CD4-positive, alpha-beta T cell (primary cell): ENCODE data around the gene ADPGK. TPM values are rescaled to one million over a fixed set of nuclear protein-coding genes. Genes with fewer than 3 reads are reported as not detected.

Experiments used
- ATAC-seq: fragments of 200-7000 bp; cut with Tn5 transposase; one replicate; pipeline ENCODE4 v1.10.0; 2022; ENCODE audit warnings: mild to moderate bottlenecking; ENCODE audit not compliant: poor library complexity
- CTCF ChIA-PET: fragments of 350-600 bp; sonication (Branson Sonifier 250); formaldehyde crosslinking; loops from one replicate; lab custom pipeline; 2021; ENCODE audit warnings: antibody characterized with exemption, inconsistent platforms; lab: Charles Lee
- POLR2A ChIA-PET: fragments of 350-600 bp; sonication (Branson Sonifier 250); formaldehyde crosslinking; loops from one replicate; lab custom pipeline; 2021; ENCODE audit warnings: antibody characterized with exemption, inconsistent platforms; lab: Charles Lee
- DNase-seq, 14 experiments: peaks; one replicate each; pipeline ENCODE4 v3.0.0-alpha.2; 2013 to 2020; ENCODE audit warnings: mixed read lengths in 2 of 14
- H3K27ac ChIP-seq, 2 donors: one replicate each; pipeline versions ENCODE4 v1.5.1 to v1.7.0; 2013; ENCODE audit warnings: low read length in 2 of 2, low read depth in 1 of 2, mild to moderate bottlenecking in 1 of 2
- H3K27me3 ChIP-seq, 2 experiments: 1 replicate in 1 of 2; 2 replicates in 1 of 2; pipeline versions ENCODE4 v1.6.1 to v1.7.0; 2013; ENCODE audit warnings: low read length in 2 of 2, control low read depth in 1 of 2, mild to moderate bottlenecking in 1 of 2, moderate library complexity in 1 of 2; ENCODE audit not compliant: insufficient read depth in 2 of 2, control insufficient read depth in 1 of 2
- H3K36me3 ChIP-seq: one replicate; pipeline ENCODE4 v1.6.1; 2013; ENCODE audit warnings: low read length, control low read depth; ENCODE audit not compliant: insufficient read depth
- H3K4me1 ChIP-seq: one replicate; pipeline ENCODE4 v1.6.1; 2013; ENCODE audit warnings: low read length, control low read depth; ENCODE audit not compliant: insufficient read depth
- H3K4me3 ChIP-seq: one replicate; pipeline ENCODE4 v1.5.1; 2013; ENCODE audit warnings: mild to moderate bottlenecking, low read length, moderate library complexity
- H3K9me3 ChIP-seq, 2 experiments: 1 replicate in 1 of 2; 2 replicates in 1 of 2; pipeline versions ENCODE4 v1.6.1 to v1.7.0; 2013; ENCODE audit warnings: low read length in 2 of 2, mild to moderate bottlenecking in 2 of 2, control low read depth in 1 of 2, moderate library complexity in 1 of 2; ENCODE audit not compliant: control insufficient read depth in 1 of 2, insufficient read depth in 1 of 2
- H3K27ac Mint-ChIP-seq: one replicate; pipeline ENCODE4 v1.8.0; 2020; ENCODE audit warnings: mixed read lengths
- H3K27me3 Mint-ChIP-seq: one replicate; pipeline ENCODE4 v1.8.0; 2021; ENCODE audit warnings: mixed read lengths
- H3K36me3 Mint-ChIP-seq: one replicate; pipeline ENCODE4 v1.8.0; 2021; ENCODE audit warnings: low read depth, mixed read lengths
- H3K4me1 Mint-ChIP-seq: one replicate; pipeline ENCODE4 v1.8.0; 2021; ENCODE audit warnings: low read depth, mixed read lengths
- H3K4me3 Mint-ChIP-seq: one replicate; pipeline ENCODE4 v1.8.0; 2020; ENCODE audit warnings: mild to moderate bottlenecking, mixed read lengths
- H3K9me3 Mint-ChIP-seq: one replicate; pipeline ENCODE4 v1.8.0; 2020; ENCODE audit warnings: mixed read lengths
- intact Hi-C, 2 experiments: fragments of 100-400 bp; cut with DNase I in 1 of 2; cut with micrococcal nuclease in 1 of 2; formaldehyde crosslinking; loops; one replicate each; pipeline versions ENCODE4 v1.15.1 to v1.9.0; 2023 to 2025; cut with DNase I, micrococcal nuclease
- total RNA-seq, 174 experiments: library from RNA in 2 of 174; stranded (reverse) in 2 of 174; gene quantifications; one replicate each; pipeline ENCODE4 v1.2.3 and lab custom pipeline; 2021 to 2026
- TF ChIP-seq, protein P1 (sequence below): fragments of 200-600 bp; IDR thresholded peaks from one replicate; pipeline ENCODE4 v1.8.0; 2022; ENCODE audit warnings: antibody characterized with exemption, mild to moderate bottlenecking

ADPGK gene
- total RNA-seq, 2 experiments from 2014 or later, result 88.8 to 92.5 TPM

- TF ChIP-seq, protein P1, sequence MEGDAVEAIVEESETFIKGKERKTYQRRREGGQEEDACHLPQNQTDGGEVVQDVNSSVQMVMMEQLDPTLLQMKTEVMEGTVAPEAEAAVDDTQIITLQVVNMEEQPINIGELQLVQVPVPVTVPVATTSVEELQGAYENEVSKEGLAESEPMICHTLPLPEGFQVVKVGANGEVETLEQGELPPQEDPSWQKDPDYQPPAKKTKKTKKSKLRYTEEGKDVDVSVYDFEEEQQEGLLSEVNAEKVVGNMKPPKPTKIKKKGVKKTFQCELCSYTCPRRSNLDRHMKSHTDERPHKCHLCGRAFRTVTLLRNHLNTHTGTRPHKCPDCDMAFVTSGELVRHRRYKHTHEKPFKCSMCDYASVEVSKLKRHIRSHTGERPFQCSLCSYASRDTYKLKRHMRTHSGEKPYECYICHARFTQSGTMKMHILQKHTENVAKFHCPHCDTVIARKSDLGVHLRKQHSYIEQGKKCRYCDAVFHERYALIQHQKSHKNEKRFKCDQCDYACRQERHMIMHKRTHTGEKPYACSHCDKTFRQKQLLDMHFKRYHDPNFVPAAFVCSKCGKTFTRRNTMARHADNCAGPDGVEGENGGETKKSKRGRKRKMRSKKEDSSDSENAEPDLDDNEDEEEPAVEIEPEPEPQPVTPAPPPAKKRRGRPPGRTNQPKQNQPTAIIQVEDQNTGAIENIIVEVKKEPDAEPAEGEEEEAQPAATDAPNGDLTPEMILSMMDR, result no peak
- H3K9me3 Mint-ChIP-seq, result no peaks in the 10 kb centered on the region
- ChIA-PET POLR2A (interaction anchor here (1.5 kb wide), 1 partner anchor 97 kb away, joined by 3 read pairs; no protein-coding TSS in a partner anchor), CTCF (no interaction called here)
- peak overlapping the region; percentile 96 for H3K4me3 Mint-ChIP-seq
- DNase-seq (no peak), ATAC-seq (no peak)
- Histone ChIP-seq H3K27ac (peak overlapping the region in 1 of 2 donors; percentile 88), H3K36me3 (peaks cover 5% of the 10 kb centered on the region), H3K4me1 (peaks cover 47% of the 10 kb centered on the region), H3K27me3 (no peaks in the 10 kb centered on the region), H3K9me3 (no peaks in the 10 kb centered on the region), H3K4me3 (no peak overlapping the region)
- H3K27ac Mint-ChIP-seq, result peak overlapping the region; percentile 98
- intact Hi-C loops, result loop anchor here in 1 of 2 experiments (2.0 to 10.0 kb wide), 3 partner anchors 191 to 513 kb away; partner anchors contain the start of gene PARP6
- no peaks in the 10 kb centered on the region for H3K27me3 Mint-ChIP-seq
- H3K4me1 Mint-ChIP-seq, result peaks cover 34% of the 10 kb centered on the region
- peaks cover 18% of the 10 kb centered on the region for H3K36me3 Mint-ChIP-seq
These were observed 2.3 kb upstream of the ADPGK start for GRCh38 chr15:72785841-72786240.

DNA sequence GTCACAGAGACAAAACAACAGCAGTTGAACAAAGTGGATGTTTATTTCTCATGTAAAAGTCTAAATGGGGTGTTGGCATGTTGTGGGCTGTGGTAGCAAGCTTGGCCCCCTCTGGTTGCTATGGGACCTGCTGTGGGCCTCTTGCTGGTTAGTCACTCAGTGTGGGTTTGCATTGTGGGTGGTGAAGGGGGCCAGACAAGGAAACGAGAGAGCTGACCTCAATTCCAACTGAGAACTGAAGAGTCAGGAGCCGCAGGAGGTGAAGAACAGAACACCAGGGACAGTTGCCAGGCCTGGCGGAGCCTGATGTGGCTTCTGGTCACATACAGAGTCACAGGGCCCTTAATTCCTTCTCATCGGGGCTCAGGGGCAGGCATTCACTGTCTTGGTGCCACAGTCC is 1.9 kb upstream of the ADPGK start:
- Mint-ChIP-seq H3K4me1 (peaks cover 37% of the 10 kb centered on the region), H3K9me3 (no peaks in the 10 kb centered on the region), H3K27me3 (no peaks in the 10 kb centered on the region), H3K4me3 (peak overlapping the region; percentile 96), H3K36me3 (peaks cover 21% of the 10 kb centered on the region), H3K27ac (peak overlapping the region; percentile 98)
- Histone ChIP-seq H3K9me3 (no peaks in the 10 kb centered on the region), H3K27me3 (no peaks in the 10 kb centered on the region), H3K4me1 (peaks cover 49% of the 10 kb centered on the region), H3K27ac (peak overlapping the region; percentile 88 to 93), H3K36me3 (peaks cover 5% of the 10 kb centered on the region), H3K4me3 (no peak overlapping the region)
- intact Hi-C loops, result loop anchor here in 1 of 2 experiments (2.0 to 10.0 kb wide), 2 partner anchors 191 to 513 kb away; partner anchors contain the start of gene PARP6
- no peak for ATAC-seq
- ChIA-PET CTCF (no interaction called here), POLR2A (interaction anchor here (1.2 to 1.5 kb wide), 2 partner anchors 97 to 266 kb away, joined by 3 read pairs; no protein-coding TSS in a partner anchor)
- peak in 11 of 14 experiments; percentile 19 to 86 (median 38) for DNase-seq
- TF ChIP-seq, protein P1, result no peak

DNA sequence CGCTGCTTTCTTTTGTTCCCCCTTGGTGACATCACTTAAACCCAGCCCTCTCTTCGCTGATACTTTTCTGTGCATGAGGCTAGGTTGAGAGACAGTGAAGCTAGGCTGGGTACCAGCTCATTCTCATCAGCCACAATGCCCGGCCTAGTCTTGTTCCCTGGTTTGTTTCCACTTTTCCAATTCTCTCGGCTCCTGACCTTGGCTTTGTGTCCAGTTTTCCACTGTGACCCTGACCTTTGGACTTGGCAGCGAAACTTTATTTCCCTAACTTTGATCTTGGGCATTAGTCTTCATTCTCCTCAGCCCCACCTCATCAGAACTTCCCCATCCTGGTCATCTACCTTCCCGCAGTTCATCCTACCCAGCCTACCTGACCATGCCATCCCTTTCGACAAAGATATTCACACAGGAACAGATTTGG is 908 bp upstream of the ADPGK start:
- ATAC-seq, result no peak
- POLR2A ChIA-PET, result interaction anchor here (0.6 to 1.5 kb wide), 3 partner anchors 25 to 267 kb away, joined by 3 to 4 read pairs (median 3); no protein-coding TSS in a partner anchor

More for the DNA sequence above, 908 bp upstream of the ADPGK start:
- Histone ChIP-seq H3K9me3 (no peaks in the 10 kb centered on the region), H3K27ac (peak overlapping the region; percentile 88 to 93), H3K27me3 (no peaks in the 10 kb centered on the region), H3K4me3 (peak overlapping the region; percentile 94), H3K36me3 (peaks cover 12% of the 10 kb centered on the region), H3K4me1 (peaks cover 50% of the 10 kb centered on the region)
- Mint-ChIP-seq H3K36me3 (peaks cover 29% of the 10 kb centered on the region), H3K4me1 (peaks cover 45% of the 10 kb centered on the region), H3K27ac (peak overlapping the region; percentile 98), H3K4me3 (peak overlapping the region; percentile 96), H3K9me3 (no peaks in the 10 kb centered on the region), H3K27me3 (no peaks in the 10 kb centered on the region)
- intact Hi-C loops, result loop anchor here (1.0 to 10.0 kb wide), 10 partner anchors 62 to 1678 kb away; partner anchors contain the start of genes ARIH1 (in 1 of the 2), MYO9A (in 1 of the 2), NEO1 (in 1 of the 2) and NPTN (in 1 of the 2)
- TF ChIP-seq, protein P1, result peak; percentile 16
- no peak for DNase-seq
- CTCF ChIA-PET, result interaction anchor here (0.5 to 0.7 kb wide), 2 partner anchors 412 to 558 kb away, joined by 3 read pairs; no protein-coding TSS in a partner anchor
